Right kidney (tissue), 1 donor: ENCODE results near the gene CCDC127.
A peak's percentile ranks its signal among the peaks of the same experiment; 100 is the strongest.
"Not testable (repeated sequence)": the region's sequence is repeated elsewhere in the genome, so short reads cannot be mapped to it uniquely, and the experiment has no call there.

Source experiments
- DNase-seq: peaks from one replicate; pipeline ENCODE4 v3.0.0-alpha.2; 2016

Gene CCDC127

DNA sequence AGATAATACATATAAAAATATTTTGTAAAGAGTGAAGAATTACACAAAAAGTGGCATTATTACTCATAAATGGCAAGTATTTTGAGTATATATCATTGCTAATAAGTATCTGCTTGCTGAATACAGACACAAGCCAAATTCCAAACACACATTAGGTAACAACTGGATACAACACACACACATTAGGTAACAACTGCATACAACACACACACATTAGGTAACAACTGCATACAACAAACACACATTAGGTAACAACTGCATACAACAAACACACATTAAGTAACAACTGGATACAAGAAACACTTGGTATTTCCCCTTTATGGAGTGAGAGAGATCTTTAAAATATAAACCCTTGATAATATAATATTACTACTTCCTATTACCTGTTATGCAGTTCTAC, 13.5 kb downstream of the CCDC127 start:
- DNase-seq: no peak

DNA sequence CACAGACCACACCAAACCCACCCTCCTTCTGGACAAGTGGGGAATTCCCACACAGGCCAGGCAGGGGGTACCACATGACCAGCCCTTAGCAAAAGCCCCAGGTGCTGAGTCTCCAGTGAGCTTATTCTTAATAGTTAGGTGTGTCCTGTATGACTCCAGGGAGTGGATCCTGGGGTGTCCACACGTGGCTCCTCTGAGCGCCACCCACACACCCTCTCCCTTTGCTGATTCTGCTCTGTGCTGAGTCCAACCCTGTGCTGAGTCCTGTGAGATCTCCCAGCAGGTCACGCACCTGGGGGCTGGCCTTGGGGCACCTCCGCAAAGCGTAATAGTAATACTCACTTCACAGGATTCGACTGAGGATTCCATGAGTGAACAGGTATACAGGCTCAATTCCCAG, 14.0 kb downstream of the CCDC127 start:
- no peak for DNase-seq

DNA sequence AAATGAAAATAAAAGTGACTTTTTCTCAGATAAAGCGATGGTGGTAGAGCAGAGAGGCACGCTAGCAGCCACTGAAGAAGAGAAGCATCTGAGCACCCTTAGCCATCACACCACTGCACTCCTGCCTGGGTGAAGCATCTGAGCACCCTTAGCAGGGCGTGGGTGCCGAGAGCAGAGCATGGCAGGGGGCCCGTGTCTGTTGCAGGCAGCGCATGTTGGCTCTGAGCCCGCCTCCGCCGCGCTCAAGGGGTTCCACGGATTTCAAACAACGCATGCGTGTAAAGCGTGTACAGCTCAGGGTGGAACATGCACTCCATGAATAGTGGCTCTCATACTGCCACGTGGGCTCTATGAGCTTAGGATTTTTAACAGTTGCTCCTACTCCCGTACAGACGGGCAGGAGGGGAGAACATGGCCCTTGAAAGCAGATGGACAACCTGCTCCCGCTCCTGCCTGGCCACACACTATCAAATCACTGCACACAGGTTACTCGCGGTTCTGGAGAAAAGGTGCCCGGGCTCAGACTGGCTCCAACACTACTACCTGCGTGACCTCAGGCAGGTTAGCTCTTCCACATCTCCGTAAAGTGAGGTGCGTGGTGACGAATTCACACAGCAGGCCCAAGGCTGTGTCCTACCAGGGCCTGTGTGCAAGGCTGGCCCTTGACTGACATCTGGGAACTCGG, 14.6 kb downstream of the CCDC127 start:
- DNase-seq: no peak

DNA sequence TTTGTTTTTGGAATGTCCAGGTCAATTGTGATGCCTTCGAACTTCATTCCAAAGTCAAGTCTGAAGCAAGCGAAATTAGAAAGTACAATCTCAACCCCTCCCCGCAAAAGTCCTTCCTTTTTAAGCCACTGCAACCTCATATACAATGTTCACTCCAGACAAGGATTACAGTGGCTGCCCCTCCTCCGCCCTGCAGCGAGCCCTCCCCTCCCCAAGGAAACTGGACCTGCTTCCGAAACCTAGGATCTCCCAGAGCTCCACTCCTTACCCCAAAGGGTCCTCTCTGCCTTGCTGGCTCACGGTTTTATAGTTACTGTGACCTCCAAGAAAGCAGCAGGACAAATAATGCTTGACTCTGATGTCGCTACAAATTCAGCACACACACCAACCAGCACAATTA, 16.3 kb downstream of the CCDC127 start:
- DNase-seq: no peak

DNA sequence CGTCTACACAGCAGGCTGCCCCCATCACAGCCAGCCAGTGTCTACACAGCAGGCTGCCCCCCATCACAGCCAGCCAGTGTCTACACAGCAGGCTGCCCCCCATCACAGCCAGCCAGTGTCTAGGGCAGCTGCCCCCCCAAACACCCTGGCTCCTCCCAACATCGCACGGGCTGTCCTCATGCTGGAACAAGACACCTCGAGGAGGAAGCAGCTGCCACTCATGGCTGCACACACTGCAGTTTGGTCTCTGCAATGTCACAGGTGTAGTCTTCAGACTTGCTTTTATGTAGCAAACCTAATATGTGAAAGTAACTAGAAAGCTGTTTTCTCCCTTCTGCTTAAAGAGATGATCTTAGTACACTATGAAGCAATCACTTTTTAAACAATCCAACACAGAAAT, 17.0 kb downstream of the CCDC127 start:
- no peak for DNase-seq

DNA sequence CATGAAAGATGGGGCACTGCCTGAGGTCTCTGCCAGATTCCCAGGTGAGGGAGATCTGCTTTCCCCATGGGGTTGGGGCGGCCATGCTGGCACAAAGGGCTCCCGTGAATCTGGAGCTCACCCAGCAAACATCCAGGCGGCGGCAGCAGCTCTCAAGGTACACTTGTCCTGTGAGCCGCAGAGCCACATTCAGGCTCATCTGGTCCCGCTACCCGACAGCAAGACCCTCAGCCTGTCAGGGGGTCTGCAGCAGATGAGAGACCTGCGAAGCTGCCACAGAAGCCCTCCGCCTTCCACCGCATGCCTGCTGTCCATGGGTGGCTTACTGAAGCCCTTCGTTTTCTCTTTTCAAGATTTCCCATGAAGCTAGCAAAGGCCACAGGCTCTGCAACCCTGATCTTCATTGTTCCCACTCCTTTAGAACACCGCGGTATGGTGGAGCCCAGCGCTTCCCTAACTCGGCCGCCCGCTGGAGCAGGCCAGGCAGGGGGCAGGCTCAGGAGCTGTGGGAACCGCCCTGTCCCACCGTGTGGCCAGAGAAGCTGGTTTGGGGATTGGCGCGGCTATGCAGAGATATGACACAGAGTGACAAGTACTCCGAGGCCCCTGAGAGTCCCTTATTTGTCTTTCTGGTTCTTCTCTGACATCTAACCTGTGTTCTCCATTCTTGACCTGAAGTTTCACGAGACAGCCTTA, 17.9 kb downstream of the CCDC127 start:
- DNase-seq: no peak

DNA sequence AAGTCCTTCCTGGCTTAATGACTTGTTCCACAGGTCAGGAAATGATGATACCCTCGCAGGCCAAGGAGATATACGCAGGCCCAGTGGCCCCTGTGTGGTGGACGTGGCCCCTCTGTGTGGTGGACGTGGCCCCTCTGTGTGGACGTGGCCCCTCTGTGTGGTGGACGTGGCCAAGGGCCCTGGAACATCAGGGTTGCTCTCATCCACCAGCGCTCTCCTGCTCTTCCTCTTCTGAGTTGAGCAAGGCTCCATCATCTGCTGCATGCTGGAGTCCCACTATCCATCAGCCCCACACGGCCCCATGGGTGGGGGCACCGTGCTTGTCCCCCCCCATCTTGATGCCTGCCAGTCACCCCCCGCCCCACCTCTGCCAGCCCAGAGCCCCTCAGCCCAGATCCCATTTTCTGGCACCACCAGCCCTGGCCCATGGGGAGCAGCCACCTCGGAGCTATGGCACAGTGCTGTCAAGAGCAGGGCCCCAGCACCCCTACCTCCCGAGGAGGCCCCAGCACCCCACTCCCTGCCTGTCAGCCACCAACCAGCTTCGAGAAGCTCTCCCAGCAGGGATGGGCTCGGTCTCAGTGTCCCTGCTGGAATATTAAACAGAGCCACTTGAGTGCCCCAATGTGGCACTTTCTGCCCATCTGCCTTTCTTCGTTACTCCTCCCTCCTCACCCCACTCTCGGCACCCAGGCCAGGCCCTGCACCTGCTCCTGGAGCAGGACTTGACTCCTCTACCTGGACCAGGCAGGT, 18.6 kb downstream of the CCDC127 start:
- DNase-seq: no peak

DNA sequence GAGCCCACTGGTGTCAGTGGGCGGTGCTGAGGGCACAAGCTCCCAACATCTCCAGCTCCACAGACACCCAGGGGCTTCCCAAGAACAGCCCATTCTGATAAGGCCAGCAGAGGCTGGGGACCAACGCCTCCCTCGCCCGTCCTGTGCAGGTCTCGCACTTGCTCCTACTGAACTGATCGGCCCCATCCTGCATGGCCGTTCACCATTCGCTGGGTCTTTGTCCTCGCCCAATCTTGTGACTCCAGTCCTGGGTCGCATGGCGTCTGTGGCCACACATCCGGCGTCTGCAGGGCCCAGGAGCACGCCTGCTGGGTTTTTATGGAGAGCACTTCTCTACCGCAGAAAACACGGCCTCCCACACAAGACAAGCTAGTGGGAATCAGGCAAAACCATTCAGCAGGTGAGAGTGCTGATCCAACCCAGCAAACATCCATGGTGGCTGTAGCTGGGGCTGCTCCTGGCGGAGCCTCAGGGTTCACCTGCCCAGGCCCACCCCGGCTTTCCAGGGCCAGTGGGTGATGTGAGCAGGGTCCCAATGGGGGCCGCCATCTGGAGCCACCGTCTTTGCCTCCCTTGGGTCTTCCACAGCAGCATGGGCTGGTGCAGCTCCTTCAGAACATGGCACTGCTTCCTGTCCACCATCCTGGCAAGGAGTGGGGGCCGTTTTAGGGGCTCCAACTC, 19.3 kb downstream of the CCDC127 start:
- no peak for DNase-seq

DNA sequence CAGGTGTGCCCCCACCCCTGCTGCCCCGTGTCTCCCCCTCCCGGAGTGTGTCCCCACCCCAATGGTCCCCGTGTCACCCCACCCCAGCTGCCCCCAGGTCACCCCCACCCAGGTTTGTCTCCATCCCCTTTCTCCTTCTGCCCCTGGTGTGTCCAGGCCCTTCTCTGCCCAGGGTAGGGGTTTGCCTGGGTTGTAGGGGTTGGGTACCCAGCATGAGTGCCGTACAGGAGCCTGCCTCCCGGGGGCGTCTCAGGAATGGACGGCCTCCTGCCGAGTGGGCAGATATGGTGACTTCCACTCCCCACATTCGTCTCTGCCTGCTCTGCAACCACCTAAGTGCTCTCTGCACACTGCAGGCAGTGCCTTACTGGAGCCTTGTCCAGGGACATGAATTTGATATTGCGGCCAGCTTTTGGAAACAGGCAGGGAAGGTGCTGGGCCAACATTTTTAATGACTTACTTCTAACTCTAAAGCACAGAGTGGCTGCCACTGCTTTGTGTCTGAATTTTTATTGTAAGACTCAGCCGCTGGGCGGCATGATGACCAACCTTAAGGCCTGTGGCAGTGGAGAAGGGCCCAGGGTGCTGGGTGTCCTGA, 20.0 kb downstream of the CCDC127 start:
- DNase-seq: no peak

DNA sequence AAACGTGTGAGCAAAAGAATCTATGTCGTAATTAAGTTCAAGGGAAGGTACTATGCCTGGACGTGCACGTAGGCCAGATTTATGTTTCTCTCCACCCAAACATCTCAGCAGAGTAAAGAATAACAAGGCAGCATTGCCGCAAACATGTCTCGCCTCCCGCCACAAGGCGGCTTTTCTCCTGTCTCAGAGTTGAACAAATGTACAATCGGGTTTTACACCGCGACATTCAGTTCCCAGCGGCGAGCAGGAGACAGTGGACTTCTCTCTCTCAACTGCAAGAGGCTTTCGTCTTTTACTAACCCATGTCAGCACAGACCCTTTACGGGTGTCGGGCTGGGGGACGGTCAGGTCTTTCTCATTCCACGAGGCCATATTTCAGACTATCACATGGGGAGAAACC, 20.9 kb downstream of the CCDC127 start:
- not testable (repeated sequence) for DNase-seq

DNA sequence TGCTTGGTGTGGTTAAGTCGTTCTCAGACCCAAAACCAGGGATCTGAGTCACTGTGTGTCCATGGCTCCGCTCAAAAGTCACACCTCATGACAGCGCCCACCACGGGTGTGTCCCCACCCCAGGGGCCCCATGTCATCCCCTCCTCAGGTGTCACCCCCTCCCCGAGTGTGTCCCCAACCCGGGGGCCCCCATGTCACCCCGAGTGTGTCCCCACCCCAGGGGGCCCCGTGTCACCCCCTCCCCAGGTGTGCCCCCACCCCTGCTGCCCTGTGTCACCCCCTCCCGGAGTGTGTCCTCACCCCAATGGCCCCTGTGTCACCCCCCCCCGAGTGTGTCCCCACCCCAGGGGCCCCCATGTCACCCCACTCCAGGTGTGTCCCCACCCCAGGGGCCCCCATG, 21.6 kb downstream of the CCDC127 start:
- no peak for DNase-seq

DNA sequence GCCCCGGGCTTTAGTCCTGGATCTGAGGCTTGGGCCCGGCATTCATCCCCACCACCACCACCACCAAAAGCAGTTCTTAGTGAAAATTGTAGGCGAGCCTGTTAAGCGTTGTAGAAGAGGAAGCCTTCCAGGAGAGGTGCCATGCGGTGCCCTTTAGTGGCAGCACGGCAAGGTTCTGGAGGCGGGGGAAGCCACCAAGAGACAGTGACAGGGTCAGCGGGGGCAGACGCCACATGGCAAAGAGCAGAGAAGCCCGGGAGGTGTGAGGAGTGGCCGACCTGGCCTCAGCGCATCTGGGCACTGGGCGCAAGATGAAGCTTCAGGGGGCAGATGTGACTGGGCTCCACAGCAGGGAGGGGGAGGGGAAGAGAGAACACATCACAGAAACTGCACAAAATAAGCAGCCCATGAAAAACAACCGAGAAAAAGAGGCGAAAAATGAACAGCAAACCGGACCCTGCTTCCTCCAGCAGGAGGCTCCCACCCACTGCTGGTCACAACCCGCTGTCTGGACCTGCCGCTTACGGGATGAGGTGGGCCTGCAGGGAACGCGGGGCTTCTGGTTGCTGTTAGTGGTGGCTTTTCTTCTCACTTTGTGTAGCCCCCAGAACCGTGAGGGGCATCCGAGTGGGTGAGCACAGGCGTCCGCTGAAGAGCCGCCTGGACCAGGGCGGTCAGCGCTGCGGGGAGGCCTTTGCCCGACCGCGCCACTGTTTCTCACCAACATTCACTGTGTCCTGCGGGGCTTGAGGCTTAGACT, 22.4 kb downstream of the CCDC127 start:
- no peak for DNase-seq

DNA sequence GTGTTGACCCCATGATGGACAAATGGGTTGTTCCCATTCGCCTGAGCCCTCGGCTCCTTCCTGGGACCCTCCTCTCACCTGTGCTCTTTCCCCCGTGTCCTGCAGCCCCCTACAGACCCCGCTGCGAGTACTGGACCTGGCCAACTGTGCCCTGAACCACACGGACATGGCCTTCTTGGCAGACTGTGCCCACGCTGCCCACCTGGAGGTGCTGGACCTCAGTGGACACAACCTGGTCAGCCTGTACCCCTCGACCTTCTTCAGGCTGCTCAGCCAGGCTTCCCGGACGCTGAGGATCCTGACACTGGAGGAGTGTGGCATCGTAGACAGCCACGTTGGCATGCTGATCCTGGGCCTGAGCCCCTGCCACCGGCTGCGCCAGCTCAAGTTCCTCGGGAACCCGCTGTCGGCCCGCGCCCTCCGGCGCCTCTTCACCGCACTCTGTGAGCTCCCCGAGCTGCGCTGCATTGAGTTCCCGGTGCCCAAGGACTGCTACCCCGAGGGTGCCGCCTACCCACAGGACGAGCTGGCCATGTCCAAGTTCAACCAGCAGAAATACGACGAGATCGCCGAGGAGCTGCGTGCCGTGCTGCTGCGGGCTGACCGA, 23.2 kb downstream of the CCDC127 start:
- no peak for DNase-seq

DNA sequence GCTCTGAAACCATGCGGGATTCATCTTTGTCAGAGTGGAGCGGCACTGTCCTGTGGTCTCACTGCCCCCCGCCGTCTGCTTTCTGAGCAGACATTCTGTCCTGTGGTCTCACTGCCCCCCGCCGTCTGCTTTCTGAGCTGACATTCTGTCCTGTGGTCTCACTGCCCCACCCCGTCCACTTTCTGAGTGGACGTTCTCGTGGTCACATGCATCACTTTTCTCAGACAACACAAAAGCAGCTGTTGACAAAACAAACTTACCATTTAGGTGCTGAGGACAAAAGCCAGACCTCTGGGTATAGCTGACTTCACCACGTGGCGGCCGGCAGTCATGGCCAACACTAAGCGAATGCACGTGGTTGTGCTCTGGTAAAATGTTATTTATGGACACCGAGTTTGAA, 23.9 kb downstream of the CCDC127 start:
- DNase-seq: no peak

DNA sequence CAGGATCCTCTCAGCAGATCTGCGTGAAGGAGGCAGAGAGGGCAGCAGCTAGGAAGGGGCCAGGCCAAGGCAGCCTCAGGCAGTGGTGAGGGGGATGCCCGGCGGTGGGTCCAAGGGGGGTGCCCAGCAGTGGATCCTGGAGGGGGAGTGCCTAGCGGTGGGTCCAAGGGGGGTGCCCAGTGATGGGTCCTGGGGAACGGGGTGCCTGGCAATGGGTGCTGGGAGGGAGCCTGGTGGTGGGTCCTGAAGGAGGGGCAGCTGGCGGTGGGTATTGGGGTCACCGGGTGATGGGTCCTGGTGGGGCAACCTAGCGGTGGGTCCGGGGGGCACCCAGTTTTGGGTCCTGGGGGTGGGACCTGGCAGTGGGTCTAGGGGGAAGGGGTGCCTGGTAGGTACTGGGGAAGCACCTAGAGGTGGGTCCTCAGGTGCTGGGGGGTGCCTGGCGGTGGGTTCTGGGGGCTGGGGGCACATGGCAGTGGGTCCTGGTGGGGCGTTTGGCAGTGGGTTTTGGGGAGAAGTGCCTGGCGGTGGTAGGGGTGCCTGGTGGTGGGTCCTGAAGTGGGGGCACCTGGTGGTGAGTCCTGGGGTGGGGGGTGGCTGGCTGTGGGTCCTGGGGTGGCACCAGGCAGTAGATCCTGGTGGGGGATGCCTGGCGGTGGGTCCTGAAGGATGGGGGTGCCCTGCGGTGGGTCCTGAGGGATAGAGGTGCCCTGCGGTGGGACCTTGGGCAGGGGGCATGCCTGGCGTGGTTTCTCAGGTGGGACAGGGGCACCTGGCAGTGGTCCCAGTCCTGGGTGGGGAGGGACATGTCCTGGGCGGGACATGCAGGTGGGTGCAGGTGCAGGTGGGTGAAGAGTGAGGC, 24.8 kb downstream of the CCDC127 start:
- DNase-seq: no peak

DNA sequence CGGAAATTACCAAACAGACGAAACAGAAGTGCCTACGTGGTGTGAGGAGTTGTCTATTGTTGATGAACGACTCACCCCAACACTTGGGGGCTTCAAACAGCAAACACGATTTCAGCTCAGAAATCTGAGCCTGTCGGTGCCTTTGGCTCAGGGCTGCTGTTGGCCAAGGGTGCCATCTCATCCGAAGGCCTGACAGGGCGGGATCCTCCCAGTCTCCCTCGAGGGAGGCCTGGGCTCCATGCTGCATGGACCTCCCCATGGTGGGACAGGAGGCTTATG, 25.3 kb downstream of the CCDC127 start:
- no peak for DNase-seq

DNA sequence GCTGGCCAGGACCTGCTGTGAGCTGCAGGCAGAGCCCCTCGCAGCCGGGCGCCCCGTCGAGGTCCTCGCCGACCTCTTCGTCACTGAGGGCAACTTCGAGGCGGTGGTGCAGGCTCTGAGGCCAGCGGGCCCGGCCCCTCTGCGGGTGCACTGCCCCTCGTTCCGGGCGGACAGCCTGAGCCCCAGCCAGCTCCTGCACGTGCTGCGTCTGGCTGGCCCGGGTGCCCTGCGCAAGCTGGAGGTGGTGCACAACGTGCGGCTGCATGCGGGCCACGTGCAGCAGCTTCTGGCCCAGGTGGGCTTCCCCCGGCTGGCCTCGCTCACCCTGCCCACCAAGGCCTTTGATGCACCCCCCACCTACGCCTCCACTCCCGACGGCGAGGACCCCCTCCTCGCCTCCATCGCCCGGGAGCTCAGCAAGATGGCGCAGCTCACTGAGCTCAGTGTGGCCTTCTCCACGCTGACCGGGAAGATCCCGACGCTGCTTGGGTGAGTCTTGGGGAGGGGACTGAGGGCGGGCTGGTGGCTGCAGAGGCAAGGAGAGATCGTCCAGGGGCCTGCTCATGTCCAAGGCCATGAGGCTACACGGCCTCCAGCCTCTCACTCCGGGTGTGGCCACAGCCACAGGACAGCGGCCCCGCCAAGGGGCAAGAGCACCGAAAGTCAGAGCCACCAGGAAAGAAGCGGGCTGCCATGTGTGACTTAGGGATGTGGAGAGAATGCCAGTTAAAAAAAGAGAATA, 25.8 kb downstream of the CCDC127 start:
- no peak for DNase-seq

DNA sequence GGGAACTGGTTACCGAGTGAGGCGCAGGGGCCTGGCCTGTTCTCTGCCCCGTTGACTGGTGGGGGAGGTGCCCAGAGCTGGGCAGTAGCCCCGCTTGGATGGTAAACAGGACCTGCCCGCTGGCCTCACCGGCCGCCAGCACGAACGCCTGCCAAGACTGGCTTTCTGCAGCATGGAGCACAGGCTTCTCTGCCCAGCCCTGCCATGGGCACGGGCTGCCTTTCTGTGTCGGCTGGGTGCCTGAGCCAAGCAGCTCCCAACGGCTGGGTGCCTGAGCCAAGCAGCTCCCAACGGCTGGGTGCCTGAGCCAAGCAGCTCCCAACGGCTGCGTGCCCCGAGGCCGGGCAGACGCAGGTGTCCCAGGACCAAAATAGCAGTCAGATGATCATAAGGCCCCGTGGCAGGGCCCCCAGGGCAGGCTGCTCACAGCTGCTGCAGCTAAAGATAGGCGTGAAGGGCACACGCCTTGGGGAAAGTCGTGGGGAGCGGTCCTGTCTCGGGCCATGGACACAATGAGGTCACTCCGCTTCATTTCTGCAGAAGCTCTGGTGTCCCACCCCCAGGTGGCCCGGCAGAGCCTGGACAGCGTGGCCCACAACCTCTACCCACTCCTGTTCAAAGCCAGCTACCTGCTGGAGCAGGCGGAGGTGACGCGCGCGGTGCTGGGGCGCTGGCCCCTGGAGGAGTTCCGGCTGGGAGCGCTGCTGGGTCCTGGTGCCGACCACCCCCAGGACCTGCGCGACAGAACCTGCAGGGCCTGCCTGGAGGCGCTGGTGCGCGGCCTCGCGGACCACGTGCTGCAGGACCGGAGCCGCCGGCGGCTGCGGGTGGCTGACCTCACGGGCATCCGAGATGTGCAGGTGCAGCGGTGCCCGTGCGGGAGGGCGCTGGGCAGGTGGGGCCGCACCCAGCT, 26.7 kb downstream of the CCDC127 start, which contains the start of gene LRRC14B:
LRRC14B (plus strand) TSS at position 460 of the 913 bp plus-strand sequence; CDS start at position 504, 44 bp downstream.
- DNase-seq: peak; percentile 68
